Measurements from ENCODE around the gene BMP6.

BMP6 gene

DNA sequence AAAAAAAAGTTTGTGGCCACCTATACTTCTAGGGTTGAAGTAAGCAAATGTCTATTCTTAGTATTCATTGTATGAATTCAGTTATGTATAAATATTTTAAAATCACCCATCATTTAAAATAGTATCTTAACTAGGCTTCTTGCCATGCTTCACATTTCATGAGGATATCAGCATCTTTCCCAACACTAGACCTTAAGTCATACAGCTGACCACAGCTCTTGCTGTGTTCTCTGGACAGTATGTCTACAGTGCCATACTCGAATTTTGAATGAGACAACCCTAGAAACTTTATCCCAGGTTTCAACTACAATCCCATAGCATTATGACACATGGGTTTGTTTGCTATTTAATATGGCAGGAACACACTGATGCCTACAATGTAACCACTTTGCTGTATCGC is 179.5 kb downstream of the BMP6 start:
- no peak for DNase-seq (ENCODE audit: low read depth in 2 of 2)

DNA sequence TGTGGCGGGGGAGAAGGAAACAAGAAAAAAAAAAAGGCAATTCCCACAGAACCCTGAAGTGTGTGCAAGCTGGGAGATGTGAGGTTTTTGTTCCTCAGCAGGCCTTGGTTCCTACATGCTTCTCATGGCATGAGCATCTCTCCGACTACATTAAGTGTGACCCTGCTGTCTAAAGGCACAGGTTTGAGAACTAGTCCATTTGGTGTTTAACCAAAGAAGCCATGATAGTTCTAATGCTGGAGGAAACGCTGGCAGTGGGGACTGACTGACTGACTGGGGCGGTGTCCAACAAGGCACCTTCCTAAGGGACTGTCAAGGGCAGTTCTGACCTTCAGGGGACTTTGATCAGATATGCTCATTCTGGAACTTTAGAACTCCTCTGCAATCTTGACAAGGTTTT is 180.8 kb downstream of the BMP6 start:
- DNase-seq (ENCODE audit: low read depth in 2 of 2) = no peak

DNA sequence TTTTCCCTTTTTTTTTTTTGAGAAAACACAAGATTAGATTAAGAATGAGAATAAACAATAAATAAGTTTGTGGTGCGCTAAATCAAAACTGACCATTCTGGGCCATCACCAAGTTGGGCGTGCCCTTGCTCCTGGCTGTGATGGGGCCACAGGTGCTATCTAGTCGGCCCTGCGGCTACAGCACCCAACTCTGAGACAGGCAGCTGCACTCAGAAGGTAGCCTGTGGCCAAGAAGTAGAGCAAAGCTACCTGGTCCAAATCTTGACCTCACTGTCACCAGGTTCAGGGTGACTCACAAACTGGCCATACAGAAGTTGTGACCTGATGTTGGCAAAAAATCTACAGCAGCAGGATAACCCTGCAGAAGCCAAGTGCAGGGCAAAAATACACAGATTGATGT is 181.3 kb downstream of the BMP6 start:
- DNase-seq (ENCODE audit: low read depth in 2 of 2) = no peak

GRCh38 chr6:7909323-7910276 is 183.7 kb downstream of the BMP6 start:
- no peak for DNase-seq (ENCODE audit: low read depth in 2 of 2)

GRCh38 chr6:7910298-7910653 is 184.4 kb downstream of the BMP6 start:
- DNase-seq (ENCODE audit: low read depth in 2 of 2) = no peak

- peak; percentile 23 to 53 for DNase-seq (ENCODE audit: low read depth in 2 of 2)
Observed at GRCh38 chr6:7910654-7911344, 184.9 kb downstream of the BMP6 start, which contains the start of gene TXNDC5. TXNDC5 (minus strand) TSS chr6:7910788; CDS start chr6:7910776, 12 bp downstream.

- DNase-seq (ENCODE audit: low read depth in 2 of 2) = no peak
Observed at GRCh38 chr6:7911345-7911725, 185.4 kb downstream of the BMP6 start.

DNA sequence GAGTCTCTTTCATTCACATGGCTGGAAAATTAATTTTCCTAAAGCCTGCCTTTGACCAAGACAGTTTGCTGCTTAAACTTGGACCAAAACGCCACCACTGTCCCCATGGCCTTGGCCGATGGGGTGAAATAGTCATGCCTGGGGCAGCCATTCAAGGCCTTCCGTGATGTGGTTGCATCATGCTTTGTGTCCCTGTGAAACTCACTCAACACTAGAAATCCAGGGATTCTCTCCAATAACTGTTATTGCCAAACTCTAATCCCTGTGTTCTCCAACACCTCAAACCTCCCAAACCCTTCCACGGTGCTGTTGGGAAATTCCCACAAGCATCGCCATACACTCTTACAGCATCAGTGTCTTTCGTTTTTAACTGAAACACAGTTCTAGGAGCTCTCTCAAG is 186.1 kb downstream of the BMP6 start:
- no peak for DNase-seq (ENCODE audit: low read depth in 2 of 2)

GRCh38 chr6:7912736-7913517 is 187.0 kb downstream of the BMP6 start:
- no peak for DNase-seq (ENCODE audit: low read depth in 2 of 2)

- DNase-seq (ENCODE audit: low read depth in 2 of 2) = no peak
Observed at GRCh38 chr6:7914311-7914710, 188.4 kb downstream of the BMP6 start.

DNA sequence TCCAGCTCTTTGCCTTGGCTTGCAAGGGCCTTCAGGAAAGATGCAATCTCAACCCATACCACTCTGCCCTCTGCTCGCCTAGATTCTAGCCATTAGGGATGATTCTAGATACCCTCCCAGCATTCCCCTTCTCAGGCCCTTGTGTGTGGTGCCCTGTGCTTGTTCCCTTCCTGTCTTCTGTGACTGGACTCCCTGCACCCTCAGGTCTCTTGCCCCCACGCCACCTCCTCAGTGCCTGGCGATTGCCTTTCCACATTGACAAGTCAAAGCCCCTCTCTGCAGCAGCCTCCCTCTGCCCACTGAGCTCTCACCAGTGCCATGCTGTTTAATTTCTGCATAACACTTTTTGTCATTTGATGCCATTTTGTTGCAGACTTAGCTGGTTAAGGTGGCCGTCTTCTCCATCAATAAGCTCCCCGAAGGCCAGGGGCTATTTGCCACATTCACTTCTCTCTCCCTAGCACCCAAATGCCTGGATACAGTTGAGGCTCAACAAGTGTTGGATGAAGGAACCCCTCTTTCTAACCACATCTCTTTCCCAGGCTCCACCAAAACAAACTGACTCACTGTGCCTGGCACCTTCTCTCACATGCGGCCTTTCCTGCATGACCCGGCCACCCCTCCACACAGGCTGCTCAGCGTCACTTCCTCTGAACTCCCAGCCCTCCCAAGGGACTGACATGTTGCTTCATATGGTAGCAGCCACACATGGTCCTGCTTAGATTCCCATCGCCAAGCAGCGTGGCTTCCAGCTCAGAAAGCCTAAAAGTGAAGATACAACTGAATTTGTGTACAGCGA is 189.3 kb downstream of the BMP6 start:
- no peak for DNase-seq (ENCODE audit: low read depth in 2 of 2)

DNA sequence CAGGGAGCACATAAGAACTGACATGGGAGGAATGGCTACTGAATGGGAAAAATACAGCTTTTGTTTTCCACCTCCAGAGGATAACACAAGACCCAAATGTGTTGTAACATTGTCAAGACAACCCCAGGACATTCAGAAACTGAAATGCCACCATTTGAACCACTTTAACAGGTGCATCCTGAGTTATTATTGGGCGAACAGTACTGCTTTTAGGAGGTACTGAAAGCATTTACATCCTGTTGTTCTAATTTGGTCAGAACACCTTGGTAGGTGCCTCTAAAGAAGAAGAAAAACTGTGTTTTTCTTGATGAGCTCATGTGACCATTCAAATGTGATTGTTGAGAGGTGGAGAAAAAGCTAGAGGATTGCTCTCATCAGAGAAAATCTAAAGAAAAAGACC is 191.1 kb downstream of the BMP6 start:
- DNase-seq (ENCODE audit: low read depth in 2 of 2) = no peak

- DNase-seq (ENCODE audit: low read depth in 2 of 2) = no peak
Observed at GRCh38 chr6:7917729-7918128, 191.8 kb downstream of the BMP6 start.

GRCh38 chr6:7918403-7918802 is 192.5 kb downstream of the BMP6 start:
- DNase-seq (ENCODE audit: low read depth in 2 of 2) = no peak

GRCh38 chr6:7919871-7920270 is 194.0 kb downstream of the BMP6 start:
- no peak for DNase-seq (ENCODE audit: low read depth in 2 of 2)

DNA sequence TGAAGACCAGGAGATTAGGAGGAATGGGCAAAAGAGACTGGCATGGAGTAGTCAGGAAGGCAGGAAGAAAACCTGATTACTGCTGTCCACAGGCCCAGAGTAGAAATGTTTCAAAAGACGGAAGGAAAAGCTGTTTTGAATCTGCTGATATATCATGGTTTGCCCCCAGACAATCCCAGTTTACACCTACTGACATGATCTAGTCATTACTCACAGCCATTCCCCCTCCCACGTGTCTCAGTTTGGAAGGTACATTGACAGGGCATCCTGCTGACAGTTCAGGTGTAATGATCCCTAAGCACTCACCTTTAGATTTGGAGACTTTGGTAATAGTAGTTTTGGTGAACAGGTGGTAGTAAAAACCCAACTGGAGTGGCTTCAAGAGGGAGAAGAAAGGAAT is 194.5 kb downstream of the BMP6 start:
- DNase-seq (ENCODE audit: low read depth in 2 of 2) = no peak

- DNase-seq (ENCODE audit: low read depth in 2 of 2) = no peak
Observed at GRCh38 chr6:7921046-7921445, 195.1 kb downstream of the BMP6 start.

DNA sequence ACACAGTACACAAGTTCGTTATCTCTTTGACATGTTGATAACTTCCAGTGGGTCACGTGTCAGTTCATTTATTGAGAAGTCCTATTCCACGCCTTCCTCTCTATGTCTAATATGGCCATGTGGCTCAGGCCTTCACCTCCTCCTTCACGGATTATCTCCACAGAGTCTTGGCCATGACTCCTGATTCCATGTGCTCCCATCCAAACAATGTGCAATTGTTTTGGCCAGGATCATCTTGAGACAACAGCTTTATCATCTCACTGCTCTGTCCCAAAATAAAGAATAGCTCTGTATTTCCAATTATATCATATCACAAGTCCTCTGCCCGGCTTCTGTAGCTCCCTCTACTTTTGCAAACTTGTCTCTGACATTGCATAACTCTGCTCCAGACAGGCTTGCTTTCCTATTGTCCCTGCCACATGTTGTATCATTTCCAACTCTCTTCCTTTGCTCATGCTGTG is 195.8 kb downstream of the BMP6 start:
- DNase-seq (ENCODE audit: low read depth in 2 of 2) = no peak

GRCh38 chr6:7922596-7922995 is 196.7 kb downstream of the BMP6 start:
- no peak for DNase-seq (ENCODE audit: low read depth in 2 of 2)

DNA sequence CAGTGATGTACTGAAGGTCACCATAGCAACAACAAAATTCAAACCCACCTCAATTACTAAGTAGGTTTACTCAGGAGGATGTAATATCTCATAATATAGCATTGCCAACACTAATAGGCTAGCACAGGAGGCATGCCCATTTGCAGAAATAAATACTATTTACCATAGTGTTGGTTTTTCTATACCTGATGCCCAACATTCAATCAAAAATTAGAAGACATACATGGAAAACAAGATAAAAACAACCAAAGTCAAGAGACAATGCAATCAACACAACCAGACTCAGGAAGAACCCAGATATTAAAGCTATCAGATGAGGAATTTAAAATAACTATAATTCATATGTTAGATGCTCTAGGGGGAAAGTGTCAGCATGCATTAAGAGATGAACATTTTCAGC is 199.0 kb downstream of the BMP6 start:
- DNase-seq (ENCODE audit: low read depth in 2 of 2) = no peak

Measured in stimulated activated CD8-positive, alpha-beta memory T cell treated with anti-CD3 and anti-CD28 coated beads, Interleukin-2, amount 100 ng/mL, for 1 hour (primary cell).